Measurements from ENCODE around the gene METTL16. TPM values are rescaled to one million over a fixed set of nuclear protein-coding genes. Genes with fewer than 3 reads are reported as not detected.
"Not testable (repeated sequence)": the region's sequence is repeated elsewhere in the genome, so short reads cannot be mapped to it uniquely, and the experiment has no call there.

METTL16 gene
- total RNA-seq, 2 experiments from 2014 or later, result 25.7 to 27.0 TPM

GRCh38 chr17:2462481-2462880 lies 49.2 kb downstream of the METTL16 start:
- Mint-ChIP-seq H3K4me3 (no peak overlapping the region), H3K4me1 (ENCODE audit: low read depth) (no peaks in the 10 kb centered on the region), H3K27me3 (ENCODE audit: low read depth) (no peaks in the 10 kb centered on the region), H3K36me3 (ENCODE audit: low read depth) (peaks cover 22% of the 10 kb centered on the region), H3K9me3 (ENCODE audit: insufficient read depth) (no peaks in the 10 kb centered on the region), H3K27ac (no peak overlapping the region)
- ChIA-PET CTCF (interaction anchor here (0.8 kb wide), 1 partner anchor 46 kb away, joined by 3 read pairs; no protein-coding TSS in a partner anchor), POLR2A (no interaction called here)
- ATAC-seq (no peak), DNase-seq (no peak)

GRCh38 chr17:2459917-2460271 lies 51.8 kb downstream of the METTL16 start:
- Mint-ChIP-seq H3K27me3 (ENCODE audit: low read depth) (no peaks in the 10 kb centered on the region), H3K4me1 (ENCODE audit: low read depth) (no peaks in the 10 kb centered on the region), H3K36me3 (ENCODE audit: low read depth) (peaks cover 27% of the 10 kb centered on the region), H3K27ac (no peak overlapping the region), H3K4me3 (no peak overlapping the region), H3K9me3 (ENCODE audit: insufficient read depth) (no peaks in the 10 kb centered on the region)
- ChIA-PET CTCF (interaction anchor here (1.3 kb wide), 1 partner anchor 13 kb away, joined by 3 read pairs; no protein-coding TSS in a partner anchor), POLR2A (no interaction called here)
- ATAC-seq (no peak), DNase-seq (no peak)

DNA sequence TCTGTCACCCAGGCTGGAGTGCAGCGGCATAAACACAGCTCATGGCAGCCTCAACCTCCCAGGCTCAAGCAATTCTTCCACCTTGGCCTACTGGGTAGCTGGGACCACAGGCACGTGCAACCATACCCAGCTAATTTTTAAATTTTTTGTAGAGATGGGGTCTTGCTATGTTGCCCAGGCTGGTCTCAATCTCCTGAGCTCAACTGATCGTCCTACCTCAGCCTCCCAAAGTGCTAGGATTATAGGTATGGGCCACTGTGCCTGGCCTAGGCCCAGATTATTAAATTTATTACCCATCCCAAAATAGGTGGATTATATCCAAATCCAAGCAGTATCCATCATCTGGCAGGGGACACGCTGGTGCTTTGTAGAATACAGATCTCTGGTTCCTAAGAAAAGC lies 53.8 kb downstream of the METTL16 start:
- H3K4me1 Mint-ChIP-seq (ENCODE audit: low read depth), result no peaks in the 10 kb centered on the region
- H3K9me3 Mint-ChIP-seq (ENCODE audit: insufficient read depth), result no peaks in the 10 kb centered on the region
- DNase-seq (no peak), ATAC-seq (no peak)
- POLR2A ChIA-PET, result no interaction called here
- peaks cover 19% of the 10 kb centered on the region for H3K36me3 Mint-ChIP-seq (ENCODE audit: low read depth)
- no peak overlapping the region for H3K4me3 Mint-ChIP-seq
- H3K27me3 Mint-ChIP-seq (ENCODE audit: low read depth), result no peaks in the 10 kb centered on the region
- CTCF ChIA-PET, result interaction anchor here (1.6 kb wide), 1 partner anchor 42 kb away, joined by 5 read pairs; no protein-coding TSS in a partner anchor
- H3K27ac Mint-ChIP-seq, result no peak overlapping the region

DNA sequence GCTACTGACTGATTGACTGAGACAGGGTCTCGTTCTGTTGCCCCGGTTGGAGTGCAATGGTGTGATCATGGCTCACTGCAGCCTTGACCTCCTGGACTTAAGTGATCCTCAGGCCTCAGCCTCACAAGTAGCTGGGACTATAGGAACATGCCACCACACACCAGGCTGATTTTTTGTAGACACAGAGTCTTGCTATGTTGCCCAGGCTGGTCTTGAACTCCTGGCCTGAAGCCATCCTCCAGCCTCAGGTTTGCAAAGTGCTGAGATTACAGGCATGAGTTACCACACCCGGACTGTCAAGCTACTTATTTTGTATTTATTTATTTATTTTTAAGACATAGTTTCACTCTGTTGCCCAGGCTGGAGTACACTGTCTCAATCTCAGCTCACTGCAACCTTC lies 55.2 kb downstream of the METTL16 start:
- no peak for ATAC-seq
- H3K4me3 Mint-ChIP-seq, result no peak overlapping the region
- DNase-seq, result no peak
- H3K27ac Mint-ChIP-seq, result no peak overlapping the region
- H3K9me3 Mint-ChIP-seq (ENCODE audit: insufficient read depth), result no peaks in the 10 kb centered on the region
- H3K36me3 Mint-ChIP-seq (ENCODE audit: low read depth), result peaks cover 7% of the 10 kb centered on the region
- no peaks in the 10 kb centered on the region for H3K27me3 Mint-ChIP-seq (ENCODE audit: low read depth)
- H3K4me1 Mint-ChIP-seq (ENCODE audit: low read depth), result no peaks in the 10 kb centered on the region
- ChIA-PET POLR2A (no interaction called here), CTCF (interaction anchor here (1.0 kb wide), 1 partner anchor 40 kb away, joined by 3 read pairs; no protein-coding TSS in a partner anchor)

GRCh38 chr17:2455956-2456355 lies 55.7 kb downstream of the METTL16 start:
- CTCF ChIA-PET, result interaction anchor here (0.7 to 1.0 kb wide), 2 partner anchors 38 to 40 kb away, joined by 3 read pairs; no protein-coding TSS in a partner anchor
- Mint-ChIP-seq H3K4me3 (no peak overlapping the region), H3K9me3 (ENCODE audit: insufficient read depth) (no peaks in the 10 kb centered on the region), H3K27me3 (ENCODE audit: low read depth) (no peaks in the 10 kb centered on the region), H3K36me3 (ENCODE audit: low read depth) (peaks cover 7% of the 10 kb centered on the region), H3K4me1 (ENCODE audit: low read depth) (no peaks in the 10 kb centered on the region), H3K27ac (no peak overlapping the region)
- DNase-seq, result no peak
- ATAC-seq, result no peak
- POLR2A ChIA-PET, result no interaction called here

DNA sequence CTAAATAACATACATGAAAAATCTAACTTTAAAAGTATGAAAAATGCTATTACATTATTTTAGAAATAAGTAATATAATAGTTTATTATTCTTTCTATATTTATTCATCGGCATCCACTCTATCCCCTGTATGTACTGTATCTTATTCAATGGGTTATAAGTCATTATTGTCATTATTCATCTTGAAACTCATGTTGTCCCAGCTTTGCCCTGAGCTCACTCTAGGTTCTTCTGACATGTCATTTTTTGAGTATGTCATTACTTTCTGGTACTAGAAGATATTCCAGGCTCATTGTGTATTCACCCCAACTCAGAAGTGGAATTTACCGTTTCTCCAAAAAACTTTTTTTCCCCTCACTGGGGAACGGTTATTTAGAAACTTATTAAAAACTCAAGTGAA lies 57.8 kb downstream of the METTL16 start:
- ChIA-PET POLR2A (no interaction called here), CTCF (no interaction called here)
- H3K4me3 Mint-ChIP-seq, result no peak overlapping the region
- H3K9me3 Mint-ChIP-seq (ENCODE audit: insufficient read depth), result no peaks in the 10 kb centered on the region
- peaks cover 7% of the 10 kb centered on the region for H3K36me3 Mint-ChIP-seq (ENCODE audit: low read depth)
- no peaks in the 10 kb centered on the region for H3K4me1 Mint-ChIP-seq (ENCODE audit: low read depth)
- DNase-seq (no peak), ATAC-seq (no peak)
- H3K27ac Mint-ChIP-seq, result no peak overlapping the region
- H3K27me3 Mint-ChIP-seq (ENCODE audit: low read depth), result no peaks in the 10 kb centered on the region

DNA sequence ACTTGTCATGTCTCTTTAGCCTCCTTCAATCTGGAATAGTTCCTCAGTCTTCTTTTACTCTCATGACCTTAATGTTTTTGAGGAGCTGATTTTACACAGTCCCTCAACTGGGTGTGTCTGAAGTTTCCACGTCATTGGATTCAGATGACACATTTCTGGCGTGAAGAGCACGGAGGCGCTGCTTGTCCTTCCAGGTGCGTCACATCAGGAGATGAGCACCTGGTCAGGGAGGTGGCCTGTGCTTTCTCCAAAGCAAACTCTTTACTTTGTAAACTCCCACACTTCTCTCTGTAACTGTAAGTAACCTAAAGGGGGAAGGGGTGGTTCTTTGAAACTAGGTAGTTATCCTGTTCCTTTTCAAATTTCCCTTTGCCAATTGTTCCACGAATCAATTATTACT lies 58.4 kb downstream of the METTL16 start:
- POLR2A ChIA-PET, result no interaction called here
- H3K4me3 Mint-ChIP-seq, result no peak overlapping the region
- no peaks in the 10 kb centered on the region for H3K27me3 Mint-ChIP-seq (ENCODE audit: low read depth)
- no peaks in the 10 kb centered on the region for H3K9me3 Mint-ChIP-seq (ENCODE audit: insufficient read depth)
- CTCF ChIA-PET, result no interaction called here
- H3K27ac Mint-ChIP-seq, result no peak overlapping the region
- H3K36me3 Mint-ChIP-seq (ENCODE audit: low read depth), result peaks cover 5% of the 10 kb centered on the region
- DNase-seq, result no peak
- ATAC-seq, result no peak
- no peaks in the 10 kb centered on the region for H3K4me1 Mint-ChIP-seq (ENCODE audit: low read depth)

GRCh38 chr17:2452216-2452750 lies 59.4 kb downstream of the METTL16 start:
- H3K27me3 Mint-ChIP-seq (ENCODE audit: low read depth), result no peaks in the 10 kb centered on the region
- no peak overlapping the region for H3K27ac Mint-ChIP-seq
- ChIA-PET POLR2A (no interaction called here), CTCF (interaction anchor here (1.4 kb wide), 1 partner anchor 36 kb away, joined by 4 read pairs; no protein-coding TSS in a partner anchor)
- peaks cover 5% of the 10 kb centered on the region for H3K36me3 Mint-ChIP-seq (ENCODE audit: low read depth)
- H3K9me3 Mint-ChIP-seq (ENCODE audit: insufficient read depth), result no peaks in the 10 kb centered on the region
- no peak for DNase-seq
- no peak overlapping the region for H3K4me3 Mint-ChIP-seq
- H3K4me1 Mint-ChIP-seq (ENCODE audit: low read depth), result no peaks in the 10 kb centered on the region
- ATAC-seq, result no peak

DNA sequence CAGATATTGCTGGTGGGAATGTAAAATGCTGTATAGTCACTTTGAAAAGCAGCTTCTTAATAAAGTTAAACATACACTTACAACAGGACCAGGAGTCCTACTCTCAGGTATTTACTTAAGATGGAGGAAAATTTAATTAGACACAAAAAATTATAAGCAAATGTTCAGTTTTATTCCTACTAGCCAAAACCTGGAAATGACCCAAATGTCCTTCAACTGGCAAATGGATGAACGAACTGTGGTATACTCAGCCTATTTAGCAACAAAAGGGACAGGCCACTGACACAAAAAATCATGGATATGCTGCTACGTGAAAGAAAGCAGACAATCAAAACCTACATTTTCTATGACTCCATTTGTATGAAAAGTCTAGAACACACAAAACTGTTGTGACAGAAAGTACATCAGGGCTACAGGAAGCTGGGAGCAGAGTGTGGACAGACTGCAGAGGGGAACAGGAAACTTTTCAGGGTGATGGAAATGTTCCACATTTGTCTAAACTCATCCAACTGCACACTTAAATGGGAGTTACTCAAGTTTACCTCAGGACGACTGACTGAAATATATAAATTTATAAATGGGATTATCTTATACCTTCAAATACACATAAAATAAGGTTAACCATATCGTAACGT lies 61.6 kb downstream of the METTL16 start:
- no peak for ATAC-seq
- peaks cover 6% of the 10 kb centered on the region for H3K9me3 Mint-ChIP-seq (ENCODE audit: insufficient read depth)
- ChIA-PET CTCF (interaction anchor here (1.2 kb wide), 1 partner anchor 34 kb away, joined by 3 read pairs; no protein-coding TSS in a partner anchor), POLR2A (no interaction called here)
- H3K4me3 Mint-ChIP-seq, result no peak overlapping the region
- no peaks in the 10 kb centered on the region for H3K4me1 Mint-ChIP-seq (ENCODE audit: low read depth)
- H3K36me3 Mint-ChIP-seq (ENCODE audit: low read depth), result peaks cover 8% of the 10 kb centered on the region
- H3K27ac Mint-ChIP-seq, result no peak overlapping the region
- no peaks in the 10 kb centered on the region for H3K27me3 Mint-ChIP-seq (ENCODE audit: low read depth)
- no peak for DNase-seq

- Mint-ChIP-seq H3K9me3 (ENCODE audit: insufficient read depth) (peaks cover 6% of the 10 kb centered on the region), H3K27ac (no peak overlapping the region), H3K4me1 (ENCODE audit: low read depth) (no peaks in the 10 kb centered on the region), H3K36me3 (ENCODE audit: low read depth) (peaks cover 9% of the 10 kb centered on the region), H3K27me3 (ENCODE audit: low read depth) (no peaks in the 10 kb centered on the region), H3K4me3 (no peak overlapping the region)
- ChIA-PET CTCF (interaction anchor here (1.2 kb wide), 1 partner anchor 33 kb away, joined by 3 read pairs; no protein-coding TSS in a partner anchor), POLR2A (no interaction called here)
- no peak for DNase-seq
- ATAC-seq, result no peak
Measured at GRCh38 chr17:2449486-2449885, 62.2 kb downstream of the METTL16 start.

- H3K4me1 Mint-ChIP-seq (ENCODE audit: low read depth); H3K9me3 Mint-ChIP-seq (ENCODE audit: insufficient read depth); DNase-seq; H3K27me3 Mint-ChIP-seq (ENCODE audit: low read depth); CTCF ChIA-PET; H3K27ac Mint-ChIP-seq; POLR2A ChIA-PET; H3K36me3 Mint-ChIP-seq (ENCODE audit: low read depth); ATAC-seq; H3K4me3 Mint-ChIP-seq: not testable (repeated sequence)
Measured at GRCh38 chr17:2447479-2447878, 64.2 kb downstream of the METTL16 start.

DNA sequence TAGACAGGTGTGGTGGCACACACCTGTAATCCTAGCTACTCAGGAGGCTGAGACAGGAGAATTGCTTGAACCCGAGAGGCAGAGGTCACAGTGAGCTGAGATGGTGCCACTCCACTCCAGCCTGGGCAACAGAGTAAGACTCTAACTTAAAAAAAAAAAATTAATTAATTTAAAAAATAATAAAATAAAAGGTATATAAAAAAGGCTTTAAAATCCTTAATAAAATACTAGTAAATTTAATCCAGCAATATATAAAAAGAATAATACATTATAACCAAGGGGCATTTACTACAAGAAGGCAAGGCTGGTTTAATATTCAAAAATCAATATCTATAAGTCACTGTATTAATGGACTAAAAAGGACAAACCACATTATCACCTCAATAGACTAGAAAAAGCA lies 66.0 kb downstream of the METTL16 start:
- Mint-ChIP-seq H3K36me3 (ENCODE audit: low read depth) (peaks cover 15% of the 10 kb centered on the region), H3K27ac (no peak overlapping the region), H3K9me3 (ENCODE audit: insufficient read depth) (peaks cover 6% of the 10 kb centered on the region), H3K4me3 (no peak overlapping the region), H3K27me3 (ENCODE audit: low read depth) (no peaks in the 10 kb centered on the region), H3K4me1 (ENCODE audit: low read depth) (no peaks in the 10 kb centered on the region)
- CTCF ChIA-PET, result no interaction called here
- POLR2A ChIA-PET, result no interaction called here
- no peak for ATAC-seq
- no peak for DNase-seq
